ENCODE results near the gene ECT2.

The ECT2 gene, protein sequence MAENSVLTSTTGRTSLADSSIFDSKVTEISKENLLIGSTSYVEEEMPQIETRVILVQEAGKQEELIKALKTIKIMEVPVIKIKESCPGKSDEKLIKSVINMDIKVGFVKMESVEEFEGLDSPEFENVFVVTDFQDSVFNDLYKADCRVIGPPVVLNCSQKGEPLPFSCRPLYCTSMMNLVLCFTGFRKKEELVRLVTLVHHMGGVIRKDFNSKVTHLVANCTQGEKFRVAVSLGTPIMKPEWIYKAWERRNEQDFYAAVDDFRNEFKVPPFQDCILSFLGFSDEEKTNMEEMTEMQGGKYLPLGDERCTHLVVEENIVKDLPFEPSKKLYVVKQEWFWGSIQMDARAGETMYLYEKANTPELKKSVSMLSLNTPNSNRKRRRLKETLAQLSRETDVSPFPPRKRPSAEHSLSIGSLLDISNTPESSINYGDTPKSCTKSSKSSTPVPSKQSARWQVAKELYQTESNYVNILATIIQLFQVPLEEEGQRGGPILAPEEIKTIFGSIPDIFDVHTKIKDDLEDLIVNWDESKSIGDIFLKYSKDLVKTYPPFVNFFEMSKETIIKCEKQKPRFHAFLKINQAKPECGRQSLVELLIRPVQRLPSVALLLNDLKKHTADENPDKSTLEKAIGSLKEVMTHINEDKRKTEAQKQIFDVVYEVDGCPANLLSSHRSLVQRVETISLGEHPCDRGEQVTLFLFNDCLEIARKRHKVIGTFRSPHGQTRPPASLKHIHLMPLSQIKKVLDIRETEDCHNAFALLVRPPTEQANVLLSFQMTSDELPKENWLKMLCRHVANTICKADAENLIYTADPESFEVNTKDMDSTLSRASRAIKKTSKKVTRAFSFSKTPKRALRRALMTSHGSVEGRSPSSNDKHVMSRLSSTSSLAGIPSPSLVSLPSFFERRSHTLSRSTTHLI

GRCh38 chr3:172750368-172751174, at the start of gene ECT2:
Gene ECT2, plus strand, starts transcription at chr3:172750726. Its CDS starts 3,805 bp downstream, at chr3:172754531.
- DNase-seq: peak; percentile 99
- TF ChIP-seq GATA1 (IDR thresholded peaks at IDR 0.05; ENCODE audit: low read depth, low read length) (no peak), POLR2A (IDR thresholded peaks at IDR 0.05; ENCODE audit: low read length) (peak; percentile 89)

- peak; percentile 66 to 87 for DNase-seq
- TF ChIP-seq GATA1 (IDR thresholded peaks at IDR 0.05; ENCODE audit: low read depth, low read length): no peak
- TF ChIP-seq POLR2A (IDR thresholded peaks at IDR 0.05; ENCODE audit: low read length): no peak
Measured at GRCh38 chr3:172700936-172701455, 49.5 kb upstream of the ECT2 start.

DNA sequence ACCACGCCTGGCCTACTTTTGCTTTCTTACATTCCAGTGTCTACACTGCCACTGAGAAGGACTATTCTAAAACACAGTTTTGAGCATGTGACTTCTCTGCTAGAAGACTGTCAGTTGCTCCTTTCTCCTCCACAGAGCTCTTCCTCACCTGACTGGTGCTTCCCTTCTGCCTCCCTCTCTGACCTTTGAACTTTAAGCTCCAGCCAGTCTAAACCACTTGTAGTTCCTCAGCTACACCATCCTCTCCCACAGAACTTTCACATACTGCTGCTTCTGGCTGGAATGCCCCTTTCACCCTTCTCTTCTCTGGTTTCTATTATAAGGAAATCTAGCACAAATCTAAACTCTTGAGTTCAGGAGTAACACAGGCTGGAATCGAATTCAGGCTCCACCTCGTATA, 48.8 kb upstream of the ECT2 start:
- TF ChIP-seq POLR2A (IDR thresholded peaks at IDR 0.05; ENCODE audit: low read length) (no peak), GATA1 (IDR thresholded peaks at IDR 0.05; ENCODE audit: low read depth, low read length) (no peak)
- peak in 1 of 2 experiments; percentile 49 for DNase-seq

DNA sequence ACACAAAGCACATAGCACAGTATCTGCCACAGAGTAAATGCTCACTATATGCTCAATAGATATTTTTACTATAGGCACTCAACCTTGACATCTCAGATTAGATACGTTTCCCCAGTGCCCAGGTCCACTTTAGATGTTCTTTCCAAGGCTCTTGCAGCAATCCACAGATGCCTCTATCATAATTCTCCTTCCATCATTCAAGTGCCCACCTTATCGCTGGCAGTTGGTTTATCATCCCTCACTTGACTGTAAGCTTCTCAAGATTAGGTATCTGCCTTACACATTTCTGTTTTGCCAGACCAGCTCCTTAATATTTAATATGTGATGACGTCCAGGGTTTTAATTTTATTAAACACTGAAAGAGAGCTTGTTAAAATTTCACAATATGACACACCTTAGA, 48.3 kb upstream of the ECT2 start:
- no peak for TF ChIP-seq POLR2A (IDR thresholded peaks at IDR 0.05; ENCODE audit: low read length)
- TF ChIP-seq GATA1 (IDR thresholded peaks at IDR 0.05; ENCODE audit: low read depth, low read length): no peak
- peak; percentile 71 to 90 for DNase-seq

DNA sequence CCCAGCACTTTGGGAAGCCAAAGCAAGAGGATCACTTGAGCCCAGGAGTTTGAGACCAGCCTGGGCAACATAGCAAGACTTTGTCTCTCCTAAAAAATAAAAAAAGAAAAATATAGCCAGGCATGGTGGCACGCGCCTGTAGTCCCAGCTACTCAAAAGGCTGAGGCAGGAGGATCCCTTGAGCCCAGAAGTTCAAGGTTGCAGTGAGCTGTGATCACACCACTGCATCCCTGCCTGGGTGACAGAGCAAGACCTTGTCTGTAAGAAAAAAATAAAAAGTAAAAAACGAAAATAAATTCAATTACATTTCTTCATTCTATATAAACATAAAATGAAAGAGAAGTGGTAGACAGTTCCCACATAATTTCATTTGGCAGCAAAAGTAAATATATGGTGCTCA, 47.8 kb upstream of the ECT2 start:
- peak; percentile 23 to 53 for DNase-seq

DNA sequence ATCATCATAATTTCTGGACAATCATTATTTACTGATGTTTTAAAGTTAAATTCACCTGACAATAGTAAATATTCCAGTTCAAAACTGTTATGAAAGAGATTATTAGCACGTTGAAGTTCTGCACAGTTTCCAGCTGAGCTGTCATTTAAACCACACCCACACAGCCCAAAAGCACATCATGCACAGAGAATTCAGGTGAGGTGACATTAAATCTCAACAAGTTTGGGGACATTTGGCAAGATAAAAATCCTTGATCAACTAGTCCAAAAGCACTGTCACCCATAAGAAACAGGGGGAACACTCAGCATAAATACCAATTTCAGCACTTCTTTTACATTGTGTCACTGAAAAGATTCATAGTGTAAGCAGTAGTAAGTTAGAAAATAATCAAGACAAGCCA, 46.5 kb upstream of the ECT2 start:
- DNase-seq: peak; percentile 50 to 67
- no peak for TF ChIP-seq POLR2A (IDR thresholded peaks at IDR 0.05; ENCODE audit: low read length)
- no peak for TF ChIP-seq GATA1 (IDR thresholded peaks at IDR 0.05; ENCODE audit: low read depth, low read length)

DNA sequence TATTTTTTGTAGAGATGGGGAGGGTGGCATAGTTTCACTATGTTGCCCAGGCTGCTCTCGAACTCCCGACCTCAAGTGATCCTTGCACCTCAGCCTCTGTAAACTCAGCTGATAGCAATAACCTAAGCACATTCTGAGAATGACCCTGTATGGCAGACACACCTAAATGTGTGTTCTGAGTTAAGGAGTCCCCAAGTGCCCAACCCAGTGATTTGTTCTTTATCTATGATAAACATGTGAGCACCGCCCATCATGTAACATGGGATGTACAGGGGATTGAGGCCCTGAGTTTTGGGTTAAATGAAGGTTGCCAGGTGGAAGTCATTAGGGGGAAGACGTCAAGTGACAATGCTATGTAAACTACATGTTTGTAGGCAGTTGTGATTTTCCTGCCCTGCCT, 45.4 kb upstream of the ECT2 start:
- peak; percentile 39 for TF ChIP-seq GATA1 (IDR thresholded peaks at IDR 0.05; ENCODE audit: low read depth, low read length)
- peak; percentile 37 for TF ChIP-seq POLR2A (IDR thresholded peaks at IDR 0.05; ENCODE audit: low read length)
- DNase-seq: peak; percentile 93 to 98

- peak in 1 of 2 experiments; percentile 36 for DNase-seq
- TF ChIP-seq GATA1 (IDR thresholded peaks at IDR 0.05; ENCODE audit: low read depth, low read length): no peak
- no peak for TF ChIP-seq POLR2A (IDR thresholded peaks at IDR 0.05; ENCODE audit: low read length)
Measured at GRCh38 chr3:172707030-172707429, 43.5 kb upstream of the ECT2 start.

- no peak for TF ChIP-seq POLR2A (IDR thresholded peaks at IDR 0.05; ENCODE audit: low read length)
- no peak for TF ChIP-seq GATA1 (IDR thresholded peaks at IDR 0.05; ENCODE audit: low read depth, low read length)
- DNase-seq: peak; percentile 22 to 53
Measured at GRCh38 chr3:172707967-172708366, 42.6 kb upstream of the ECT2 start.

DNA sequence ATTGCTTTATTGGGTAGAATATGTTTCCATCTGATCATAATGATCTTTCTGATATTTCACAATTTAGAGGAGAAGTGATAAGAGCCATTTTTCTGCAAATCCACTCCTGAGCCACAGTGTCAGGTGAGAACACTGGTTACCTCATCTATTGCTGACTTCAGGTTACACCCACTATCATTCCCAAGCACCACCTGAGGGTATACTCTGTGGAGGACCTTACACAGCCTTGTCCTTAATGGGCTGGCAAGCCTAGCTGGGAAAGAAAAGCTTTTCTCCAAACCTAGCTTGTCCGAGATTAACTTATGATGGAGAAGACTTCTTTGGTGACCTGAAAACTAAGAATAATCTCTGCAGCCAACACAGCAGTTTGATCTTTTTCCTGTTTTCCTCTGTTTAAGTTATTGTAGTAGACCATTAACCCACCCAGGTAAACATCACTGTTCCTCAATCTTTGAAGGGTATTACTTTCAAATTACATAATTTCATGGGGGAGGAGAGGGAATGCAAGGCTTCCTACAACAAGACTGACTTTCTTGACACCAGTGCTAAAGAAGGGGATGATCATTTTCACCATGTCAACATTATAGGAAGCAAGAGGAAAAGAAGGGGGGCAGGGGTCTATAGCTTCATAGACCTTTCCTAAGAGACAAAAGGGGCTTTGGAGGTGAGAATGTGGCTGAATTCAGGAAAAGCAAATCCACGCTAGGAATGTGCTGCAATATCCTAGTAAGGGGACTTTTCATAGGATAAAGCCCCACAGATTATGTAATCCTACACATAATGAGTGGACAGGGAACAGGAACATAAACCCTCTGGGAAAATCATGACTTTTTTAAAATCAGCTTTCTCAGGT, 41.4 kb upstream of the ECT2 start:
- peak; percentile 21 to 58 for DNase-seq
- TF ChIP-seq POLR2A (IDR thresholded peaks at IDR 0.05; ENCODE audit: low read length): no peak

DNA sequence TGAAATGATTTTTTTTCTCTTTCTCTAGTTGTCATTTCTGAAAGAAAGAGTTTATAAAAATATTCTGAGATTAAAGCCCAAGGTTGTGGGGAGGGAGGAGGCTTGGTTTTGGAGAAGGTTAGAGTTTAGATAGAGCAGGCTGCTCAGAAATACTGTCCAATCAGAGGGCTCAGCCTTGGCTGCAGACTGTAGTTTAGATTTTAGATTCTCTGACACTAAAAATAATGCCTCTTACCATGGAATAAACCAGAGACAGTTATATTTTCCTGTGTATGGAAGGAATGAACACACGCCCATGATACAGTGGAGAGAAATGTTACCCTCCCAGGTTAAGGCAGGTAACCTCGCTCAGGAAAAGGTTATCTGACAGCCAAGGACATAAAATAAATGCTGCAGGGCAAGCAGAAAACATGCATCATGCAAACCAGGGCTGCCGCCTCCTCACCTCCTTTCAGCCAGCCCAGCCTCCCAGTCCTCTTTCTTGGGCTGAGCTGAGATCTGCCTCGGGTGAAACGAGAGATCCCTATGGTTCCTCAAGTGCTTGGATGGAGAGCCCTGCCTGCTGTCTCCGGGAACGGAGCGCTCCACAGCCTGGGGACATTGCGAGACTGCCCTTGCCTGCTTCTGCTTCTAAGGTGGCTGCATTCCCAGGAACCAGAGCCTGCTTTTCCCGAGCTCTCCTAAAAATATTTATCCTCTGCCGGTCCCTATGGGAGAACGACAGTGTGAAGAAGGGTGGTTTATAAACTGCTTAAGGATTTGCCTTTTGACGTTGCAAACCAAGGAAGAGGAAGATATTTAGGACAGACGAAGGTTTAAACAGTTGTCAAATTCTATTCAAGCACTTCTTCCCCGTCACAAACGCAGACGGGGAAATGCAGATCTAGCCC, 40.5 kb upstream of the ECT2 start:
- no peak for TF ChIP-seq GATA1 (IDR thresholded peaks at IDR 0.05; ENCODE audit: low read depth, low read length)
- TF ChIP-seq POLR2A (IDR thresholded peaks at IDR 0.05; ENCODE audit: low read length): no peak
- DNase-seq: peak; percentile 53 to 72
